Right atrium auricular region (tissue), 2 donors: ENCODE measurements around the gene AASS. TPM values are rescaled to one million over a fixed set of nuclear protein-coding genes. Genes with fewer than 3 reads are reported as not detected.
"Not testable (repeated sequence)": the region's sequence is repeated elsewhere in the genome, so short reads cannot be mapped to it uniquely, and the experiment has no call there.

Experiments used
- DNase-seq: peaks from one replicate; pipeline ENCODE4 v3.0.0-alpha.2; 2019; ENCODE audit warnings: low spot score
- H3K27ac ChIP-seq, 2 donors: fragments of 200-600 bp; sonication (generic); 1 replicate in 1 of 2; 2 replicates in 1 of 2; pipeline ENCODE4 v1.5.1; 2016 to 2019
- H3K27me3 ChIP-seq, 2 donors: fragments of 200-600 bp; sonication (generic); one replicate each; pipeline versions ENCODE4 v1.5.1 to v1.6.0; 2017 to 2019
- H3K36me3 ChIP-seq: fragments of 200-600 bp; sonication (generic); one replicate; pipeline ENCODE4 v1.5.1; 2016
- H3K4me1 ChIP-seq, 2 donors: fragments of 200-600 bp; sonication (generic); one replicate each; pipeline versions ENCODE4 v1.5.1 to v1.6.0; 2017 to 2019
- H3K4me3 ChIP-seq, 2 donors: fragments of 200-600 bp; sonication (generic); 1 replicate in 1 of 2; 2 replicates in 1 of 2; pipeline ENCODE4 v1.5.1; 2017 to 2019; ENCODE audit warnings: mild to moderate bottlenecking in 1 of 2, moderate library complexity in 1 of 2
- H3K9me3 ChIP-seq, 2 donors: fragments of 200-600 bp; sonication (generic); one replicate each; pipeline ENCODE4 v1.5.1; 2019
- CTCF ChIP-seq, 2 donors: fragments of 200-600 bp; sonication (generic); IDR thresholded peaks; one replicate each; pipeline ENCODE4 v1.5.1; 2019; ENCODE audit warnings: antibody characterized with exemption in 2 of 2
- total RNA-seq, 2 donors: library from RNA; depleted of rRNA; stranded (reverse); fragments of >200 nt; gene quantifications; one replicate each; pipeline ENCODE4 v1.1.0, GENCODE V29; 2016

AASS gene
- total RNA-seq, 2 donors from 2014 or later = 18.0 to 27.4 TPM

DNA sequence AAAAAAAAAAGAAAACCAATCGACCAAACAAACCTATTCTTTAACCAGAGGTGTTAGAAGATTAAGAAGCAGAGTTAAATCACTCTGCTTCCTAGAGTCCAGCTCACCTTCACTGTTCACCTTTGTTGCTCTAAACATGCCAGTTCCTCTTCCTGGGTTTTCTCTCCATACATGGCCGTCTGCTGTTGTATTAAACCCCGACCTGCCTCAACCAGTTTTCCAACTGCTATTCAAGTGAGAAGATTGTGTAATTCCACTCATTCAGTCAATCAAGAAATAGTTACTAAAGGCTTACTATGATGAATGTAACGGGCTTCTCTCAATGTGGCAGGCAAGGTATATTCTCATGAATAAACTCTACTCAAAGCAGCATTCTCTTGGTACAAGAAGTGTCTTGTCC is 8.8 kb downstream of the AASS start:
- no peak for DNase-seq
- TF ChIP-seq CTCF (IDR thresholded peaks at IDR 0.05) = no peak
- no peaks in the 10 kb centered on the region for H3K9me3 ChIP-seq
- peaks cover 0 to 21% of the 10 kb centered on the region in 2 donors for H3K4me1 ChIP-seq
- H3K36me3 ChIP-seq = no peaks in the 10 kb centered on the region
- no peak overlapping the region for H3K27ac ChIP-seq
- no peaks in the 10 kb centered on the region for H3K27me3 ChIP-seq
- no peak overlapping the region for H3K4me3 ChIP-seq

DNA sequence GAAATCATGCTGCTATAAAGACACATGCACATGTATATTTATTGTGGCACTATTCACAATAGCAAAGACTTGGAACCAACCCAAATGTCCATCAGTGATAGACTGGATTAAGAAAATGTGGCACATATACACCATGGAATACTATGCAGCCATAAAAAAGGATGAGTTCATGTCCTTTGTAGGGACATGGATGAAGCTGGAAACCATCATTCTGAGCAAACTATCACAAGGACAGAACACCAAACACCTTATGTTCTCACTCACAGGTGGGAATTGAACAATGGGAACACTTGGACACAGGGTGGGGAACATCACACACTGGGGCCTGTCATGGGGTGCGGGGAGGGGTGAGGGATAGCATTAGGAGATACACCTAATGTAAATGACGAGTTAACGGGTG is 9.3 kb downstream of the AASS start:
- not testable (repeated sequence) for H3K9me3 ChIP-seq, DNase-seq, H3K36me3 ChIP-seq, H3K27ac ChIP-seq, H3K27me3 ChIP-seq, H3K4me3 ChIP-seq
- peaks cover 0 to 21% of the 10 kb centered on the region in 2 donors for H3K4me1 ChIP-seq

GRCh38 chr7:122133477-122133876 is 10.6 kb downstream of the AASS start:
- Histone ChIP-seq H3K4me1 (peaks cover 0 to 21% of the 10 kb centered on the region in 2 donors), H3K27ac (no peak overlapping the region), H3K27me3 (no peaks in the 10 kb centered on the region), H3K4me3 (no peak overlapping the region), H3K36me3 (no peaks in the 10 kb centered on the region), H3K9me3 (no peaks in the 10 kb centered on the region)
- DNase-seq = no peak
- TF ChIP-seq CTCF (IDR thresholded peaks at IDR 0.05) = no peak

- no peak for DNase-seq
Observed at GRCh38 chr7:122132341-122132740, 11.7 kb downstream of the AASS start.

GRCh38 chr7:122123746-122124145 is 20.3 kb downstream of the AASS start:
- Histone ChIP-seq H3K27me3 (no peaks in the 10 kb centered on the region), H3K4me3 (no peak overlapping the region), H3K27ac (no peak overlapping the region), H3K9me3 (no peaks in the 10 kb centered on the region), H3K4me1 (no peaks in the 10 kb centered on the region), H3K36me3 (no peaks in the 10 kb centered on the region)
- TF ChIP-seq CTCF (IDR thresholded peaks at IDR 0.05) = no peak
- DNase-seq = no peak

More at GRCh38 chr7:122132341-122132740, 11.7 kb downstream of the AASS start:
- Histone ChIP-seq H3K9me3 (no peaks in the 10 kb centered on the region), H3K4me3 (no peak overlapping the region), H3K36me3 (no peaks in the 10 kb centered on the region), H3K4me1 (peaks cover 0 to 14% of the 10 kb centered on the region in 2 donors), H3K27ac (no peak overlapping the region), H3K27me3 (no peaks in the 10 kb centered on the region)
- no peak for TF ChIP-seq CTCF (IDR thresholded peaks at IDR 0.05)

GRCh38 chr7:122118757-122119156 is 25.3 kb downstream of the AASS start:
- H3K36me3 ChIP-seq = peaks cover 15% of the 10 kb centered on the region

More at GRCh38 chr7:122118757-122119156, 25.3 kb downstream of the AASS start:
- no peaks in the 10 kb centered on the region for H3K27me3 ChIP-seq
- DNase-seq = no peak
- H3K4me1 ChIP-seq = no peaks in the 10 kb centered on the region
- no peak overlapping the region for H3K27ac ChIP-seq
- no peak overlapping the region for H3K4me3 ChIP-seq
- no peak for TF ChIP-seq CTCF (IDR thresholded peaks at IDR 0.05)
- no peaks in the 10 kb centered on the region for H3K9me3 ChIP-seq
